PC-3 (cell line): ENCODE data around the gene TGFB1I1.

Experiments
- EZH2 ChIP-seq: fragments of 300-600 bp; sonication (generic); IDR thresholded peaks from one replicate; pipeline ENCODE4 v1.6.1; 2017; ENCODE audit warnings: antibody characterized with exemption, mild to moderate bottlenecking, low read length; ENCODE audit not compliant: unreplicated experiment
- TF ChIP-seq, protein P1 (sequence below): fragments of 300-600 bp; sonication (generic); conservative IDR thresholded peaks from 2 replicates; pipeline ENCODE4 v1.5.1; 2017; ENCODE audit warnings: antibody characterized with exemption, low read depth, mild to moderate bottlenecking, low read length

DNA sequence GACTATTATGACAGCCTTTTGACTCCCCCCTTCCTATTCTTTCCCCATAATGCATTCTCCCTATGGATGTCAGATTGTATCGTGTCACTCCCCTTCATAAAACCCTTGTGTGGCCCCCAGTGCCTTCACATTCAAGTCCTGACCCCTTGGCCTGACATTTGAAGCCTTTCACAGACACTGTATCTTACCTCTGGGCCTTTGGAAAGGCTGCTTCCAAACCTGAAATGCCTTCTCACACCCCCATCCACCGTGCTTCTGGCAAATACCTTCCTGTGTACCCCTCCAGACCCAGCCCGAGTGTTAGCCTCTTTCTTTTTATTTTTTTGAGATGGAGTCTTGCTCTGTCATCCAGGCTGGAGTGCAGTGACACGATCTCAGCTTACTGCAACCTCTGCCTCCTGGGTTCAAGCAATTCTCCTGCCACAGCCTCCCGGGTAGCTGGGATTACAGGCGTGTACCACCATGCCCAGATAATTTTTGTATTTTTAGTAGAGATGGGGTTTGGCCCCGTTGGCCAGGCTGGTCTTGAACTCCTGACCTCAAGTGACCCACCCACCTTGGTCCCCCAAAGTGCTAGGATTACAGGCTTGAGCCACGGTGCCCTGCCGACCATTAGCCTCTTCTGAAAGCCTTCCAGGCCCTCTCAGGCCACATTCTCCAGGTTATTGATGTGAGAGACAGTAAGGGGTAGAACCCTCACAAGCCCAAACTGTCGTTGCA is 10.6 kb upstream of the TGFB1I1 start:
- TF ChIP-seq, protein P1, sequence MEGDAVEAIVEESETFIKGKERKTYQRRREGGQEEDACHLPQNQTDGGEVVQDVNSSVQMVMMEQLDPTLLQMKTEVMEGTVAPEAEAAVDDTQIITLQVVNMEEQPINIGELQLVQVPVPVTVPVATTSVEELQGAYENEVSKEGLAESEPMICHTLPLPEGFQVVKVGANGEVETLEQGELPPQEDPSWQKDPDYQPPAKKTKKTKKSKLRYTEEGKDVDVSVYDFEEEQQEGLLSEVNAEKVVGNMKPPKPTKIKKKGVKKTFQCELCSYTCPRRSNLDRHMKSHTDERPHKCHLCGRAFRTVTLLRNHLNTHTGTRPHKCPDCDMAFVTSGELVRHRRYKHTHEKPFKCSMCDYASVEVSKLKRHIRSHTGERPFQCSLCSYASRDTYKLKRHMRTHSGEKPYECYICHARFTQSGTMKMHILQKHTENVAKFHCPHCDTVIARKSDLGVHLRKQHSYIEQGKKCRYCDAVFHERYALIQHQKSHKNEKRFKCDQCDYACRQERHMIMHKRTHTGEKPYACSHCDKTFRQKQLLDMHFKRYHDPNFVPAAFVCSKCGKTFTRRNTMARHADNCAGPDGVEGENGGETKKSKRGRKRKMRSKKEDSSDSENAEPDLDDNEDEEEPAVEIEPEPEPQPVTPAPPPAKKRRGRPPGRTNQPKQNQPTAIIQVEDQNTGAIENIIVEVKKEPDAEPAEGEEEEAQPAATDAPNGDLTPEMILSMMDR: no peak
- no peak for TF ChIP-seq EZH2
